Colon (tissue), 2 donors: ENCODE results near the gene CENPL.

Experiments
- FAIRE-seq: peaks from 2 replicates; lab custom pipeline; 2012; peaks lifted over from hg19 to GRCh38; lab: Jason Lieb, UNC
- donor health status: control.
- donor health status: control.

The CENPL gene

GRCh38 chr1:173753830-173754229 is 70.9 kb downstream of the CENPL start:
- no peak for FAIRE-seq
